GM12892 (cell line): ENCODE data around the gene CYREN.

Experiments used
- POLR2A ChIP-seq: IDR thresholded peaks from 2 replicates; pipeline ENCODE4 v1.6.1; 2011; ENCODE audit warnings: low read depth, low read length, control low read depth
- TAF1 ChIP-seq: IDR thresholded peaks from 2 replicates; pipeline ENCODE4 v1.6.1; 2011; ENCODE audit warnings: low read depth, mild to moderate bottlenecking, control low read depth, low read length, borderline replicate concordance

DNA sequence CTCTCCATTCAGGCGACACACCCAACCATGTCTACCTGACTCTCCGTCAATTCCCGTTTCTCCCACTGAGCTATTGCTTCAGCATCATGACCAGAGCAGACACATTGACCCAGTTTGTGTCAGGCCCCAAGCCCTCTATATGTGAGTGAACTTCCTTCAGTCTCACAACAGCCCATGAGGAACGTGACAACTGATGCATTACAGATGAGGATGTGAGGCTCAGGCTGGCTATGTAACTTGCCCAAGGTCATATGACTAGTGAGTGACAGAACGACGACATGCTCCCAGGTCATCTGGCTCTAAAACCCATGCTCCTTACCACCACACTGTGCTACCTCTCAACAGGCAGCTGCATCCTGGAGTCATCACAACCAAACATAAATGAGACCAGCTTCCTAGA, 19.0 kb downstream of the CYREN start:
- TF ChIP-seq POLR2A (no peak), TAF1 (no peak)
